ENCODE data around the gene LILRA1.

- TF ChIP-seq EZH2 (IDR thresholded peaks at IDR 0.05; ENCODE audit: insufficient read depth, poor library complexity, severe bottlenecking) (no peak), EZH2phosphoT487 (IDR thresholded peaks at IDR 0.05; ENCODE audit: insufficient read depth, low read depth) (no peak)
These were observed 22.6 kb downstream of the LILRA1 start for GRCh38 chr19:54616057-54616456.

All from GM23248 (cell line).